GM23338 (cell line): ENCODE data around the gene CASK. TPM values are rescaled to one million over a fixed set of nuclear protein-coding genes. Genes with fewer than 3 reads are reported as not detected.

Experiments used
- ATAC-seq: fragments of 200-7000 bp; cut with Tn5 transposase; 3 replicates; pipeline ENCODE4 v1.9.1; 2020
- DNase-seq: peaks from one replicate; pipeline ENCODE4 v3.0.0-alpha.2; 2015; ENCODE audit warnings: low spot score
- H2AFZ ChIP-seq: fragments of 200-600 bp; sonication (generic); 2 replicates; pipeline ENCODE4 v1.8.0; 2016; ENCODE audit warnings: antibody characterized with exemption, mild to moderate bottlenecking, moderate library complexity
- H3F3A ChIP-seq: fragments of 200-600 bp; sonication (generic); replicated peaks from 2 replicates; pipeline ENCODE4 v1.8.0; 2017; ENCODE audit warnings: antibody characterized with exemption, mixed run types, low read depth
- H3K27ac ChIP-seq: fragments of 200-600 bp; sonication (generic); 2 replicates; pipeline ENCODE4 v1.6.1; 2016; ENCODE audit warnings: low read depth
- H3K27me3 ChIP-seq: fragments of 200-600 bp; sonication (generic); 2 replicates; pipeline ENCODE4 v1.8.0; 2016; ENCODE audit warnings: mild to moderate bottlenecking, mixed run types, moderate library complexity; ENCODE audit not compliant: insufficient read depth
- H3K36me3 ChIP-seq: fragments of 200-600 bp; sonication (generic); 2 replicates; pipeline ENCODE4 v1.8.0; 2016; ENCODE audit warnings: mild to moderate bottlenecking; ENCODE audit not compliant: insufficient read depth
- H3K4me1 ChIP-seq: fragments of 200-600 bp; sonication (generic); 2 replicates; pipeline ENCODE4 v1.8.0; 2016; ENCODE audit warnings: mild to moderate bottlenecking, moderate library complexity; ENCODE audit not compliant: insufficient read depth
- H3K4me2 ChIP-seq: fragments of 200-600 bp; sonication (generic); 2 replicates; pipeline ENCODE4 v1.7.1; 2017; ENCODE audit warnings: mixed run types
- H3K4me3 ChIP-seq: fragments of 200-600 bp; sonication (generic); 2 replicates; pipeline ENCODE4 v1.6.1; 2016; ENCODE audit warnings: mixed run types
- H3K79me2 ChIP-seq: fragments of 200-600 bp; sonication (generic); replicated peaks from 2 replicates; pipeline ENCODE4 v1.8.0; 2017; ENCODE audit warnings: mild to moderate bottlenecking; ENCODE audit not compliant: insufficient read depth
- H3K9me2 ChIP-seq: fragments of 200-600 bp; sonication (generic); 2 replicates; pipeline ENCODE4 v1.8.0; 2017; ENCODE audit not compliant: insufficient read depth
- H4K20me1 ChIP-seq: fragments of 200-600 bp; sonication (generic); replicated peaks from 2 replicates; pipeline ENCODE4 v1.8.0; 2017; ENCODE audit warnings: mild to moderate bottlenecking; ENCODE audit not compliant: insufficient read depth
- H3K27ac Mint-ChIP-seq: 2 replicates; pipeline ENCODE4 v1.8.0; 2020; ENCODE audit warnings: inconsistent platforms, mild to moderate bottlenecking, moderate library complexity, mixed read lengths
- H3K27me3 Mint-ChIP-seq: 3 replicates; pipeline ENCODE4 v1.8.0; 2022; ENCODE audit warnings: low read depth, mild to moderate bottlenecking, moderate library complexity, mixed read lengths, inconsistent platforms; ENCODE audit not compliant: insufficient read depth, poor library complexity
- H3K36me3 Mint-ChIP-seq: 3 replicates; pipeline ENCODE4 v1.8.0; 2021; ENCODE audit warnings: low read depth, mild to moderate bottlenecking, inconsistent platforms, moderate library complexity, mixed read lengths
- H3K4me1 Mint-ChIP-seq: 3 replicates; pipeline ENCODE4 v1.8.0; 2020; ENCODE audit warnings: mild to moderate bottlenecking, inconsistent platforms, mixed read lengths
- H3K4me3 Mint-ChIP-seq: 3 replicates; pipeline ENCODE4 v1.8.0; 2021; ENCODE audit warnings: moderate library complexity, mild to moderate bottlenecking, inconsistent platforms, mixed read lengths
- H3K9me3 Mint-ChIP-seq: 3 replicates; pipeline ENCODE4 v1.8.0; 2020; ENCODE audit warnings: moderate library complexity, mild to moderate bottlenecking, inconsistent platforms, mixed read lengths
- EZH2 ChIP-seq: fragments of 200-600 bp; sonication (generic); IDR thresholded peaks from one replicate; pipeline ENCODE4 v1.8.0; 2017; ENCODE audit warnings: antibody characterized with exemption, mild to moderate bottlenecking, low read depth; ENCODE audit not compliant: unreplicated experiment
- EZH2phosphoT487 ChIP-seq: fragments of 200-600 bp; sonication (generic); IDR thresholded peaks from one replicate; pipeline ENCODE4 v1.8.1; 2018; ENCODE audit warnings: antibody characterized with exemption; ENCODE audit not compliant: unreplicated experiment
- JUNB ChIP-seq: IDR thresholded peaks from one replicate; pipeline ENCODE4 v1.6.1; 2016; ENCODE audit warnings: antibody characterized with exemption; ENCODE audit not compliant: unreplicated experiment
- NANOG ChIP-seq: IDR thresholded peaks from 2 replicates; pipeline ENCODE4 v1.6.1; 2016; ENCODE audit warnings: antibody characterized with exemption, borderline replicate concordance
- POLR2AphosphoS5 ChIP-seq: IDR thresholded peaks from 2 replicates; pipeline ENCODE4 v1.6.1; 2016; ENCODE audit warnings: antibody characterized with exemption, low read depth
- ZNF114 ChIP-seq: fragments of 250-450 bp; sonication (Bioruptor Pico); IDR thresholded peaks from 2 replicates; pipeline ENCODE4 v1.5.0; 2020; ENCODE audit warnings: mild to moderate bottlenecking, moderate library complexity
- ZNF462 ChIP-seq: fragments of 250-450 bp; sonication (Bioruptor Pico); IDR thresholded peaks from 2 replicates; pipeline ENCODE4 v1.5.0; 2020; ENCODE audit warnings: mild to moderate bottlenecking, moderate library complexity
- polyA plus RNA-seq: library from polyadenylated mRNA; unstranded; fragments of >200 nt; fragmentation: Nextera tagmentation; extraction: Ambion mirVana; gene quantifications from 2 replicates; pipeline ENCODE4 v1.2.1, GENCODE V29; 2016
- total RNA-seq: library from RNA; depleted of rRNA; stranded (reverse); fragments of >200 nt; shearing (Covaris generic); gene quantifications from 2 replicates; pipeline ENCODE4 v1.2.3, GENCODE V29; 2014

Gene CASK
- total and polyA plus RNA-seq, 2 experiments from 2014 or later, result 15.3 to 44.4 TPM

DNA sequence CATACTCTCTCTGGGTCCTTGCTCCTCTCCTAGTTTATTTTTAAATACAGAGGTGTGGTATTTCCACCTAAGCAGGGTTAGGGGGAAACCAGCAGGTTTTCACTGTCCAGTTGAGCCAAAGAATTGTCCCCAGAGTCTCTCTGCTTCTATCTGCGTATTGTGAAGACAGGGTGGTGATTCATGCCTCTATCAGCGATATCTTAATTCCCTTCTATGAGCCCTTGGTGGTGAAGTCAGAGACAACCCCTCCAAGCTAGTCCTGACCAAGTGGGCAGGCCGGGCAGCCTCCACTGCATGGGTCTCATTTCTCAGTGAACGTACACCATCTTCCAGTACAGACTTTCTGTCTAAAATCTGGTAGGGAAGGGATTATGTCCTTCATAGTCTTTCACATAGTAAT lies 335.1 kb downstream of the CASK start (continued):
- no peak for TF ChIP-seq ZNF462

DNA sequence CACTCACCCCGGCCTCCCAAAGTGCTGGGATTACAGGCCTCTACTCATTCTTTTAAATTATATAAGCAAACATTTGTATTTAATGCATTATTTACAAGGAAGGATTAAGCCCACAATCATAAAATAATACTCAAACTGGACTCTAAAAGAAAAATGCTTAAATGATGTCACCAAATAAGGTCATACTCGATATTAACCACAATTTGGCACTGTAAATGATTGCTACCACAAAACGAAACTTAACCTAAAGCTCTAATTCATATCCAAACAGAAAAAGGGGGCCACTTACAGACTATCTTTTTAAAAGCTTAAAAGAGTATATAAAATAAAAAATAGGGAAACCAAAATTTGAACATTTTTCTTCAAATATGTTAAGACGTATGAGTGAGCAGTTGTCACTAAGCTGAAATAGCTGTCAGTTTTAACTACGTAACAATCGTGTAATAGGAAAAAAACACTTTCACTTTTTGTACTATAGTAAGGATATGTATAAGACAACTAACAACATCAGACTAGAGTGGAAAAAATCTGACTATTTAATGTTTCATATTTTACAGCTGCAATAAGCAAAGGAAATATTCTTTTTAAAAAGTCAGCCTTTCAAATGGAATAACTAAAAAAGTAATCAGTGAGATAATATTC lies 342.8 kb downstream of the CASK start:
- DNase-seq (no peak), ATAC-seq (no peak)
- Mint-ChIP-seq H3K36me3 (peaks cover 13% of the 10 kb centered on the region; the same call in 2 of the 3 replicates), H3K27ac (no peak overlapping the region; the same call in 1 of the 2 replicates), H3K4me3 (no peak overlapping the region), H3K4me1 (no peaks in the 10 kb centered on the region; the same call in 2 of the 3 replicates), H3K27me3 (no peaks in the 10 kb centered on the region), H3K9me3 (no peaks in the 10 kb centered on the region)
- Histone ChIP-seq H3K4me1 (no peaks in the 10 kb centered on the region), H3K4me3 (no peak overlapping the region), H4K20me1 (no peaks in the 10 kb centered on the region), H3K79me2 (no peaks in the 10 kb centered on the region), H3K36me3 (no peaks in the 10 kb centered on the region), H3K9me2 (no peaks in the 10 kb centered on the region), H3K4me2 (no peak overlapping the region), H3K27me3 (no peaks in the 10 kb centered on the region), H2AFZ (no peak overlapping the region), H3K27ac (no peak overlapping the region), H3F3A (no peaks in the 10 kb centered on the region)
- TF ChIP-seq POLR2AphosphoS5, result no peak
- TF ChIP-seq ZNF114 (CRISPR knock-in tag), result no peak
- TF ChIP-seq JUNB, result no peak
- TF ChIP-seq NANOG, result no peak
- no peak for TF ChIP-seq EZH2phosphoT487
- no peak for TF ChIP-seq ZNF462
- TF ChIP-seq EZH2, result no peak
